Thyroid gland (tissue), 4 donors: ENCODE measurements around the gene CD19. TPM values are rescaled to one million over a fixed set of nuclear protein-coding genes. Genes with fewer than 3 reads are reported as not detected.
"Not testable (repeated sequence)": the region's sequence is repeated elsewhere in the genome, so short reads cannot be mapped to it uniquely, and the experiment has no call there.

Source experiments
- DNase-seq, 2 donors: peaks; one replicate each; pipeline ENCODE4 v3.0.0-alpha.2; 2019
- H3K27ac ChIP-seq, 3 donors: fragments of 200-600 bp; sonication (generic); 1 replicate in 2 of 3; 2 replicates in 1 of 3; pipeline ENCODE4 v1.5.1; 2016 to 2019; ENCODE audit warnings: mild to moderate bottlenecking in 1 of 3, moderate library complexity in 1 of 3
- H3K27me3 ChIP-seq: fragments of 200-600 bp; sonication (generic); one replicate; pipeline ENCODE4 v1.5.1; 2019
- H3K36me3 ChIP-seq, 2 donors: fragments of 200-600 bp; sonication (generic); one replicate each; pipeline ENCODE4 v1.5.1; 2016 to 2019
- H3K4me1 ChIP-seq, 2 donors: fragments of 200-600 bp; sonication (generic); one replicate each; pipeline ENCODE4 v1.5.1; 2017 to 2019
- H3K4me3 ChIP-seq, 3 donors: fragments of 200-600 bp; sonication (generic); replicated peaks in 1 of 3; 1 replicate in 2 of 3; 2 replicates in 1 of 3; pipeline ENCODE4 v1.5.1; 2016; ENCODE audit warnings: mild to moderate bottlenecking in 1 of 3
- H3K9me3 ChIP-seq: fragments of 200-600 bp; sonication (generic); one replicate; pipeline ENCODE4 v1.5.1; 2017
- CTCF ChIP-seq, 6 experiments: fragments of 200-600 bp in 3 of 6; fragments of 450-650 bp in 3 of 6; sonication (generic) in 3 of 6; IDR thresholded peaks; one replicate each; pipeline ENCODE4 v1.5.1; 2016 to 2019; ENCODE audit warnings: antibody characterized with exemption in 6 of 6, mild to moderate bottlenecking in 2 of 6, inconsistent platforms in 1 of 6, moderate library complexity in 1 of 6
- POLR2A ChIP-seq, 2 donors: fragments of 450-650 bp; IDR thresholded peaks; one replicate each; pipeline ENCODE4 v1.6.1; 2017; ENCODE audit warnings: antibody characterized with exemption in 2 of 2, mild to moderate bottlenecking in 2 of 2, moderate library complexity in 1 of 2
- WGBS, 2 donors: methylation state at CpG; one replicate each; pipeline ENCODE4 v1.1.5; 2017; 5-methylcytosine and 5-hydroxymethylcytosine counted together
- intact Hi-C: fragments of 100-400 bp; cut with DNase I; formaldehyde crosslinking; loops from one replicate; pipeline ENCODE4 v1.15.1; 2023
- total RNA-seq, 4 donors: library from RNA; depleted of rRNA; stranded (reverse); fragments of >200 nt; gene quantifications; one replicate each; pipeline ENCODE4 v1.2.3, GENCODE V29; 2016

Gene CD19
- total RNA-seq, 4 donors from 2014 or later: not detected

- DNase-seq: no peak
Measured at GRCh38 chr16:28964072-28964471, 32.3 kb downstream of the CD19 start.

GRCh38 chr16:28964496-28964895, 32.7 kb downstream of the CD19 start:
- H3K27me3 ChIP-seq: no peaks in the 10 kb centered on the region
- DNase-seq: no peak
- no peak overlapping the region for H3K27ac ChIP-seq
- peaks cover 15 to 29% of the 10 kb centered on the region in 2 donors for H3K36me3 ChIP-seq
- H3K9me3 ChIP-seq: no peaks in the 10 kb centered on the region
- TF ChIP-seq POLR2A (IDR thresholded peaks at IDR 0.05) (no peak), CTCF (IDR thresholded peaks at IDR 0.05) (no peak)
- H3K4me1 ChIP-seq: no peaks in the 10 kb centered on the region
- 91 to 97% methylated on average over 2 of the region's 2 CpGs for WGBS, 2 donors
- no peak overlapping the region for H3K4me3 ChIP-seq
- intact Hi-C loops: no loop called here

More at GRCh38 chr16:28964072-28964471, 32.3 kb downstream of the CD19 start:
- H3K4me1 ChIP-seq: no peaks in the 10 kb centered on the region
- H3K9me3 ChIP-seq: no peaks in the 10 kb centered on the region
- no peaks in the 10 kb centered on the region for H3K27me3 ChIP-seq
- 90 to 93% methylated on average over 2 to 3 of the region's 3 CpGs for WGBS, 2 donors
- H3K27ac ChIP-seq: no peak overlapping the region
- H3K4me3 ChIP-seq: no peak overlapping the region
- intact Hi-C loops: no loop called here
- TF ChIP-seq POLR2A (IDR thresholded peaks at IDR 0.05) (no peak), CTCF (IDR thresholded peaks at IDR 0.05) (no peak)
- peaks cover 19 to 29% of the 10 kb centered on the region in 2 donors for H3K36me3 ChIP-seq

GRCh38 chr16:28967156-28967555, 35.4 kb downstream of the CD19 start:
- Histone ChIP-seq H3K4me1 (no peaks in the 10 kb centered on the region), H3K4me3 (no peak overlapping the region), H3K27ac (no peak overlapping the region), H3K9me3 (no peaks in the 10 kb centered on the region), H3K36me3 (peaks cover 15 to 18% of the 10 kb centered on the region in 2 donors), H3K27me3 (no peaks in the 10 kb centered on the region)
- intact Hi-C loops: no loop called here
- WGBS, 2 donors: 84 to 92% methylated on average over 4 of the region's 4 CpGs
- no peak for DNase-seq
- TF ChIP-seq POLR2A (IDR thresholded peaks at IDR 0.05): no peak
- no peak for TF ChIP-seq CTCF (IDR thresholded peaks at IDR 0.05)

GRCh38 chr16:28969696-28970095, 37.9 kb downstream of the CD19 start:
- WGBS, 2 donors: 77 to 93% methylated on average over 2 of the region's 2 CpGs
- intact Hi-C loops, H3K9me3 ChIP-seq: not testable (repeated sequence)

GRCh38 chr16:28974007-28974436, 42.3 kb downstream of the CD19 start:
- intact Hi-C loops: no loop called here
- Histone ChIP-seq H3K27me3 (no peaks in the 10 kb centered on the region), H3K4me3 (peak overlapping the region in 2 of 3 donors; percentile 57 to 87), H3K36me3 (no peaks in the 10 kb centered on the region), H3K4me1 (peaks cover 10 to 18% of the 10 kb centered on the region in 2 donors), H3K27ac (peak overlapping the region; percentile 44 to 68 (median 68)), H3K9me3 (no peaks in the 10 kb centered on the region)
- DNase-seq: peak; percentile 21 to 25
- 1% methylated on average over 9 to 17 of the region's 17 CpGs for WGBS, 2 donors
- TF ChIP-seq POLR2A (IDR thresholded peaks at IDR 0.05) (no peak), CTCF (IDR thresholded peaks at IDR 0.05) (peak in 2 of 6 experiments; percentile 9 to 35)

More at GRCh38 chr16:28969696-28970095, 37.9 kb downstream of the CD19 start:
- DNase-seq, H3K4me1 ChIP-seq, H3K27me3 ChIP-seq, H3K36me3 ChIP-seq, H3K4me3 ChIP-seq, H3K27ac ChIP-seq: not testable (repeated sequence)
